GM12865 (cell line): ENCODE results near the gene SPATC1L.
"Not testable (repeated sequence)": the region's sequence is repeated elsewhere in the genome, so short reads cannot be mapped to it uniquely, and the experiment has no call there.

ENCODE experiments used
- DNase-seq: peaks from one replicate; pipeline ENCODE4 v3.0.0; 2010; ENCODE audit warnings: low read depth
- H3K4me3 ChIP-seq: 2 replicates; pipeline ENCODE4 v1.5.1; 2011; ENCODE audit warnings: mild to moderate bottlenecking, low read depth, low read length, control low read depth
- TF ChIP-seq, protein P1 (sequence below): IDR thresholded peaks from 2 replicates; pipeline ENCODE4 v1.5.1; 2011; ENCODE audit warnings: low read length, control low read depth, low read depth, inconsistent platforms; ENCODE audit not compliant: insufficient read depth; ENCODE audit errors: missing control alignments

Gene SPATC1L

DNA sequence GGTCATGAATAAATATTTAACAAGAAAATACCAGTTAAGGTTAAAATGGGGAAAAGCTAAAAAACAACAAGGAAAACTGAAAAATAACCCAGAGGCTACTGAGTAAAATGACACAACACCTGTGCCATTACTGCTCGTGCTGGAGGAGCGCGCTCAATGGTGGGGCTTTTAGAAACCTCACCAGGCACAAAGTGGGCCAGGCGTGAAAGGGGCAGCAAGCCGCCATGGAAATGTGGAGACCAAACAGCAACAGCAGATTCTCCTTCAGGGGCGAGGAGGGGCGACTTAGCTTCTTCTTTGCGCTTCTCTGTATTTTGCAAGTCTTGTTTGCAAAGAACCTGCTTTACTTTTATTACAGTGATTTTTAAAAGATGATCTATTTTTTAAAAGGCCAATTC is 18.9 kb upstream of the SPATC1L start:
- TF ChIP-seq, protein P1, sequence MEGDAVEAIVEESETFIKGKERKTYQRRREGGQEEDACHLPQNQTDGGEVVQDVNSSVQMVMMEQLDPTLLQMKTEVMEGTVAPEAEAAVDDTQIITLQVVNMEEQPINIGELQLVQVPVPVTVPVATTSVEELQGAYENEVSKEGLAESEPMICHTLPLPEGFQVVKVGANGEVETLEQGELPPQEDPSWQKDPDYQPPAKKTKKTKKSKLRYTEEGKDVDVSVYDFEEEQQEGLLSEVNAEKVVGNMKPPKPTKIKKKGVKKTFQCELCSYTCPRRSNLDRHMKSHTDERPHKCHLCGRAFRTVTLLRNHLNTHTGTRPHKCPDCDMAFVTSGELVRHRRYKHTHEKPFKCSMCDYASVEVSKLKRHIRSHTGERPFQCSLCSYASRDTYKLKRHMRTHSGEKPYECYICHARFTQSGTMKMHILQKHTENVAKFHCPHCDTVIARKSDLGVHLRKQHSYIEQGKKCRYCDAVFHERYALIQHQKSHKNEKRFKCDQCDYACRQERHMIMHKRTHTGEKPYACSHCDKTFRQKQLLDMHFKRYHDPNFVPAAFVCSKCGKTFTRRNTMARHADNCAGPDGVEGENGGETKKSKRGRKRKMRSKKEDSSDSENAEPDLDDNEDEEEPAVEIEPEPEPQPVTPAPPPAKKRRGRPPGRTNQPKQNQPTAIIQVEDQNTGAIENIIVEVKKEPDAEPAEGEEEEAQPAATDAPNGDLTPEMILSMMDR: no peak
- no peak for DNase-seq
- H3K4me3 ChIP-seq: no peak overlapping the region

DNA sequence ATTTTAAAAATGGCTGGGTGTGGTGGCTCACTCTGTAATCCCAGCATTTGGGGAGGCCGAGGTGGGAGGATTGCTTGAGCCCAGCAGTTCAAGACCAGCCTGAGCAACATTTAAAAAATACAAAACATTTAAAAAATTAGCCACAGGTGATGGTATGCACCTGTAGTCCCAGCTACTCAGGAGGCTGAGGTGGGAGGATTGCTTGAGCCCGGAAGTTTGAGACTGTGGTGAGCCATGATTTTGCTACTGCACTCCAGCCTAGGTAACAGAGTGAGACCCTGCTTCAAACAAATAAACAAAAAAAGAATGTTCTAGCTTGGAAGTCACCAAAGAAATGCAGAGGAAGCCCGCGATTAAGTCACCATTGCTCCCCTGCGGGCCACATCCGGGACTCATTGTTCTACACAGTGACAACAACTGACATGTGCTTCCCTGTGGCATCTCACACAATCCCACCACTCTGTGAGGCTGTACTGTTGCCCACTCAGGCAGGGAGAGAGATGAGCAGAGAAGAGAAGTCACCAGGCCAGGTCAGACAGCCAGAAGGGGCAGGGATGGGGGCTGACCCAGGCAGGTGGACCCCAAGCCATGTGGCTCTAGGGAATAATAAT is 18.4 kb upstream of the SPATC1L start:
- TF ChIP-seq, protein P1: no peak
- DNase-seq: no peak
- no peak overlapping the region for H3K4me3 ChIP-seq

DNA sequence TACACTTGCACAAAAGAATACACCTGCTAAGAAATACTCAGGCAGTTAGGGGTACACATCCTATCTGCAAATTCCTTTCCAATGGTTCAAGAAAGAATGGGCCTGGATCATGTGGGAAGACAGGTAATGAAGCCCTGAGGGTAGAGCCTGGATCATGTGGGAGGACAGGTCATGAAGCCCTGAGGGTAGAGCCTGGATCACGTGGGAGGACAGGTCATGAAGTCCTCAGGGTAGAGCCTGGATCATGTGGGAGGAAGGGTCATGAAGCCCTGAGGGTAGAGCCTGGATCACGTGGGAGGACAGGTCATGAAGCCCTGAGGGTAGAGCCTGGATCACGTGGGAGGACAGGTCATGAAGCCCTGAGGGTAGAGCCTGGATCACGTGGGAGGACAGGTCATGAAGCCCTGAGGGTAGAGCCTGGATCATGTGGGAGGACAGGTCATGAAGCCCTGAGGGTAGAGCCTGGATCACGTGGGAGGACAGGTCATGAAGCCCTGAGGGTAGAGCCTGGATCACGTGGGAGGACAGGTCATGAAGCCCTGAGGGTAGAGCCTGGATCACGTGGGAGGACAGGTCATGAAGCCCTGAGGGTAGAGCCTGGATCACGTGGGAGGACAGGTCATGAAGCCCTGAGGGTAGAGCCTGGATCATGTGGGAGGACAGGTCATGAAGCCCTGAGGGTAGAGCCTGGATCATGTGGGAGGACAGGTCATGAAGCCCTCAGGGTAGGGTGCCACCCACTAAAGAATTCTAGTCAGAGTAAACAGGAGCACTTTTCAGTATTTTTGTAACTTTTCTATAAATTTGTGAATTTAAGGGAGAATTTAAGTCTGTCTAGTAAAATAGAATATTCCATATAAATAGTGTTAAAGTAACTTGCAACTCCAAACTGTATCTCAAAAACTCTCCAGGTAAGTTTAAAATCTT is 16.9 kb upstream of the SPATC1L start:
- DNase-seq, H3K4me3 ChIP-seq: not testable (repeated sequence)

DNA sequence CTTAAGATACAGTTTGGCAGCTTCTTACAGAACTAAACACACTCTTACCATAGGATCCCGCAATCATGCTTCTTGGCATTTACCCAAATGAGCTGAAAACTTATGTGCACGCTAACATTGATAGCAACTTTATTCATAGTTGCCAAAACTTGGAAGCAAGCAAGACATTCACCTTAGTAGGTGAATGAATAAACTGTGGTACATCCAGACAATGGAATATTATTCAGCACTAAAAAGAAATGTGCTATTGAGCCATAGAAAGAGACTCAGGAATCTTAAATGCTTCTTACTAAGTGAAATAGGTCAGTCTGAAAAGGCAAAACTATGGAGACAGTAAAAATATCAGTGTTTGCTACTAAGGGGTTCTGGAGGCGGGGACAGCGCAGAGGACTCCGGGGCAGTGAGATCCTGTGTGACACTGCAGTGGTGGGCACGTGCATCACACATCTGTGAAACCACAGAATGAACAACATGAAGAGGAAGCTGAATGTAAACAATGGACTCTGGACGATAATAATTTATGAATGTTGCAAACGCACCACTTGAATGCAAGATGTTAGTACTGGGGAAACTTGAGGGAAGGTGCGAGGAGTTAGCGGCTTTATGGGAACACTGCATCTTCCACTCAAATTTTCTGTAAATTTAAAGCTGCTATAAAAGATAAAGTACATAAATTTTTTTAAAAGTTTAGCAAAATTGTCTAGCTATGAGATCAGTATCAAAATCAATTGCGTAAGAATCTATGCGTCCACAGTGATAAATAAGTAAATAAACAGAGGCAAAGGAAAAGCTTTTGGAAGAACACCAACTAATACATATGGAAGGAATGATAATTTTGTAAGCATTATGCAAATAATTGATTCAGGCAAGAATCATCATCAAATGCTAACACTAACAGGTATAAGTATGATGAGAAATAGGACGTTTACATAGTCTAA is 15.4 kb upstream of the SPATC1L start:
- DNase-seq: no peak
- H3K4me3 ChIP-seq: no peak overlapping the region
- TF ChIP-seq, protein P1: no peak

DNA sequence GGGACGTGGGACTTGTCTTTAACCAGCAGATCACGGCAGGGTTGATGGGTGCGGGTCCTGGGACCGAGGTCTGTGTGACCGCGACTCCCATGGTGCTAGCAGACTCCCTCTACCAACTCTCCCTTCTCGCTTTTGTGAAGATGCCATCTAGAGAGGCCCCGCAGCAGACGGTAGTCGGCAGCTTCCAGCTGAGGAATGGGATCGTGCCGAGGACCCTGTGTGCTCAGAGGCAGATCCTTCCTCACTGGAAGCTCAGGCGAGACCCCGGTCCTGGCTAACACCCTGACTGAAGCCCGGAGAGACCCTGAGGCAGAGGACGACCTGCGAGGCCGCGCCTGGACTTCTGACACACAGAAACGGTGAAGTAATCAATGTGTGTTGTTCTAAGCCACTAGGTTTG is 12.5 kb upstream of the SPATC1L start:
- no peak for DNase-seq
- no peak overlapping the region for H3K4me3 ChIP-seq
- TF ChIP-seq, protein P1: no peak

DNA sequence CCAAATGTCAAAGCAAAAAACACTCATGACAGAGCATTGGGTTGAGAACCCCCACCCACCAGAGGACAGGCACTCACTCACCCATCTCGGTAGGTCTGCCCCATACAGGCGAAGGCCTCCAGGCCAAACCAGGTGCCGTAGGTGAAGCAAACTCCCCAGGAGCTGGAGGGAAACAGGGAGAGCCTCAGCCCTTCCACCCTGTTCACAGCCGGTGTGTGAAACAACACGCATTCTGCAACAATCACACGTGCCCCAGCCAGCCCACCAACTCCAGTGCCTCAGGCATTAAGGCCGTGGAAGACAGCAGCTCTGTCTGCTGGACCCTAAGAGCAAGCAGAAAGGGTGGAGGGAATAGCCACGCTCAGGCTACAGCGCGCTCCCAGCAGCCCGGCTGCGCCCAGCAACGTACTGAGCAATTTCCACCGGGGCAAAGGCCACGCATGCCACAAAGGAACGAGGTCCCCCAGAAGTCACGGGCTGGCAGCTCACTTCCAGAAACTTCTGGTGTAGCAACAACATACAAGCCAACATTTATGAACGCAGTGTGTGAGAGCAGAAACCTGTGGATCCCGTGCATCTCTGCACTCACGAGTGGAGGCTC is 11.4 kb upstream of the SPATC1L start:
- TF ChIP-seq, protein P1: no peak
- no peak for DNase-seq
- H3K4me3 ChIP-seq: no peak overlapping the region
